ENCODE data around the gene PSG7. TPM values are rescaled to one million over a fixed set of nuclear protein-coding genes. Genes with fewer than 3 reads are reported as not detected.
"Not testable (repeated sequence)": the region's sequence is repeated elsewhere in the genome, so short reads cannot be mapped to it uniquely, and the experiment has no call there.

The PSG7 gene
- total and polyA plus RNA-seq, 2 donors (not counting 1 experiment from before 2014, with no cell fraction given): 0.66 TPM; not detected in 1

DNA sequence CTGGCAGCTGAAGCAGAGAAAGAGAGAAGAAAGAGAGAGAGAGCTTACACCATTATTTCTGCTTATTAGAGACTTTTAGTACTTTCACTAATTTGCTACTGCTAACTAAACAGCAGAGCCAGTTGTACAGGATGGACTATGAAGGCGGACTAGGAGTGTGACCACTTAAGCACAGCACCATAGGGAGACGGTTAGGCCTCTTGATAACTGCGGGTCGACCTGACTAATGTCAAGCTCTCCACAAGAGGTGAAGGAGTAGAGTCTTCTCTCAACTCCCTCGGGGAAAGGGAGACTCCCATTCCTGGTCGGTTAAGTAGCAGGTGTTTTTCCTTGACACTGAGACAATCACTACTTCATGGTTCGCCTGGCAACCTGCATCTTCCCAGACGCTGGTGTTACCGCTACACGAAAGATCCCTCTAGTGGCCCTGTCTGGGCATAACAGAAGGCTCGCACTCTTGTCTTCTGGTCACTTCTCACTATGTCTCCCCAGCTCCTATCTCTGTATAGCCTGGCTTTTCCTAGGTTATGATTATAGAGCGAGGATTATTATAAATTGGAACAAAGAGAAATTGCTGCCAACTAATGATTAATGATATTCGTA is 5.3 kb upstream of the PSG7 start:
- no peak overlapping the region for H2AFZ ChIP-seq (ENCODE audit: low read length)
- H3K36me3 ChIP-seq (ENCODE audit: control insufficient read depth, insufficient read depth, low read length): no peaks in the 10 kb centered on the region
- no peaks in the 10 kb centered on the region for H4K20me1 ChIP-seq (ENCODE audit: control insufficient read depth, extremely low read depth, insufficient read depth, low read length)
- H3K9ac ChIP-seq (ENCODE audit: insufficient read depth, low read length): no peak overlapping the region
- no peaks in the 10 kb centered on the region for H3K9me3 ChIP-seq (ENCODE audit: control insufficient read depth, insufficient read depth, low read depth, low read length)
- H3K4me3 ChIP-seq (replicated peaks in 1 of 4; ENCODE audit: control extremely low read depth in 1 of 4, insufficient read depth in 1 of 4, low read depth in 3 of 4, low read length in 4 of 4): no peak overlapping the region
- no peaks in the 10 kb centered on the region for H3K79me2 ChIP-seq (ENCODE audit: control insufficient read depth, insufficient read depth, low read length)
- DNase-seq (ENCODE audit: low read depth in 2 of 2): peak in 1 of 2 donors; percentile 2
- H3K27me3 ChIP-seq (ENCODE audit: control insufficient read depth, insufficient read depth, low read length): no peaks in the 10 kb centered on the region
- peak; percentile 44 to 51 for TF ChIP-seq CTCF (conservative IDR thresholded peaks at IDR 0.05 in 1 of 2, IDR thresholded peaks at IDR 0.05 in 1 of 2; ENCODE audit: low read depth in 1 of 2, low read length in 2 of 2)
- no peak for TF ChIP-seq EZH2 (IDR thresholded peaks at IDR 0.05; ENCODE audit: low read length, missing control alignments)
- no peak overlapping the region for H3K27ac ChIP-seq (ENCODE audit: insufficient read depth, low read length)
- H3K4me1 ChIP-seq (ENCODE audit: control insufficient read depth, extremely low read depth, insufficient read depth, low read length): no peaks in the 10 kb centered on the region
- H3K4me2 ChIP-seq (ENCODE audit: extremely low read depth, insufficient read depth, low read length): no peak overlapping the region

- H3K4me3 ChIP-seq (replicated peaks in 1 of 4; ENCODE audit: control extremely low read depth in 1 of 4, insufficient read depth in 1 of 4, low read depth in 3 of 4, low read length in 4 of 4); H3K9me3 ChIP-seq (ENCODE audit: control insufficient read depth, insufficient read depth, low read depth, low read length); H3K27me3 ChIP-seq (ENCODE audit: control insufficient read depth, insufficient read depth, low read length); H3K79me2 ChIP-seq (ENCODE audit: control insufficient read depth, insufficient read depth, low read length); H4K20me1 ChIP-seq (ENCODE audit: control insufficient read depth, extremely low read depth, insufficient read depth, low read length); H2AFZ ChIP-seq (ENCODE audit: low read length); H3K9ac ChIP-seq (ENCODE audit: insufficient read depth, low read length); DNase-seq (ENCODE audit: low read depth in 2 of 2); H3K4me2 ChIP-seq (ENCODE audit: extremely low read depth, insufficient read depth, low read length); H3K36me3 ChIP-seq (ENCODE audit: control insufficient read depth, insufficient read depth, low read length): not testable (repeated sequence)
- Histone ChIP-seq H3K27ac (ENCODE audit: insufficient read depth, low read length) (peak overlapping the region; percentile 81), H3K4me1 (ENCODE audit: control insufficient read depth, extremely low read depth, insufficient read depth, low read length) (peaks cover 21% of the 10 kb centered on the region)
Observed at GRCh38 chr19:42934726-42935125, 2.3 kb downstream of the PSG7 start.

DNA sequence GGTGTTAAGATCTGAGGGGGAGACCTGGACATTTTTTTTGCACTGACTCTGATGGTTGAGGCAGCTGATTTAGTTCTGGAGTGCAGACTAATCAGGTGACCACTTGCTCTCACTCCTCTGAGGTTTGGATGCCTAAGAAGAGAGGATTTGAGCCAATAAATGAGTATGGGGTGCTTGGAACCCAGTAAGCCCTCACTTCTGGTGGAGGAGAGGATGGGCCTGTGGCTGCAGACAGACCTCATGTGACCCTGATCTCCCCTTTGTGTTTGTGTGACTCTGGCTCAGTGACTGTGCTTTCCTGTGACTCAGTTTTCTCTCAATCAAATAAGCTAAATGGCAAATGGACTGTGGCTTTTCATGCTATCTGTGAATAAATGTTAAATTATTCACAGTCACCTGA is 2.8 kb downstream of the PSG7 start:
- Histone ChIP-seq H3K27ac (ENCODE audit: insufficient read depth, low read length) (peak overlapping the region; percentile 81), H3K4me1 (ENCODE audit: control insufficient read depth, extremely low read depth, insufficient read depth, low read length) (peaks cover 21% of the 10 kb centered on the region)
- not testable (repeated sequence) for H3K27me3 ChIP-seq (ENCODE audit: control insufficient read depth, insufficient read depth, low read length); H4K20me1 ChIP-seq (ENCODE audit: control insufficient read depth, extremely low read depth, insufficient read depth, low read length); H3K4me2 ChIP-seq (ENCODE audit: extremely low read depth, insufficient read depth, low read length); H2AFZ ChIP-seq (ENCODE audit: low read length); H3K79me2 ChIP-seq (ENCODE audit: control insufficient read depth, insufficient read depth, low read length); H3K9me3 ChIP-seq (ENCODE audit: control insufficient read depth, insufficient read depth, low read depth, low read length); H3K36me3 ChIP-seq (ENCODE audit: control insufficient read depth, insufficient read depth, low read length); H3K4me3 ChIP-seq (replicated peaks in 1 of 4; ENCODE audit: control extremely low read depth in 1 of 4, insufficient read depth in 1 of 4, low read depth in 3 of 4, low read length in 4 of 4); H3K9ac ChIP-seq (ENCODE audit: insufficient read depth, low read length)
- peak in 1 of 2 donors; percentile 79 for DNase-seq (ENCODE audit: low read depth in 2 of 2)

- H3K79me2 ChIP-seq (ENCODE audit: control insufficient read depth, insufficient read depth, low read length); H3K4me3 ChIP-seq (replicated peaks in 1 of 4; ENCODE audit: control extremely low read depth in 1 of 4, insufficient read depth in 1 of 4, low read depth in 3 of 4, low read length in 4 of 4); H3K9me3 ChIP-seq (ENCODE audit: control insufficient read depth, insufficient read depth, low read depth, low read length); DNase-seq (ENCODE audit: low read depth in 2 of 2); H3K27me3 ChIP-seq (ENCODE audit: control insufficient read depth, insufficient read depth, low read length); H3K36me3 ChIP-seq (ENCODE audit: control insufficient read depth, insufficient read depth, low read length); H2AFZ ChIP-seq (ENCODE audit: low read length); H3K4me2 ChIP-seq (ENCODE audit: extremely low read depth, insufficient read depth, low read length); H4K20me1 ChIP-seq (ENCODE audit: control insufficient read depth, extremely low read depth, insufficient read depth, low read length): not testable (repeated sequence)
- Histone ChIP-seq H3K27ac (ENCODE audit: insufficient read depth, low read length) (peak overlapping the region; percentile 81), H3K9ac (ENCODE audit: insufficient read depth, low read length) (peak overlapping the region; percentile 12), H3K4me1 (ENCODE audit: control insufficient read depth, extremely low read depth, insufficient read depth, low read length) (peaks cover 21% of the 10 kb centered on the region)
Observed at GRCh38 chr19:42933412-42933811, 3.6 kb downstream of the PSG7 start.

DNA sequence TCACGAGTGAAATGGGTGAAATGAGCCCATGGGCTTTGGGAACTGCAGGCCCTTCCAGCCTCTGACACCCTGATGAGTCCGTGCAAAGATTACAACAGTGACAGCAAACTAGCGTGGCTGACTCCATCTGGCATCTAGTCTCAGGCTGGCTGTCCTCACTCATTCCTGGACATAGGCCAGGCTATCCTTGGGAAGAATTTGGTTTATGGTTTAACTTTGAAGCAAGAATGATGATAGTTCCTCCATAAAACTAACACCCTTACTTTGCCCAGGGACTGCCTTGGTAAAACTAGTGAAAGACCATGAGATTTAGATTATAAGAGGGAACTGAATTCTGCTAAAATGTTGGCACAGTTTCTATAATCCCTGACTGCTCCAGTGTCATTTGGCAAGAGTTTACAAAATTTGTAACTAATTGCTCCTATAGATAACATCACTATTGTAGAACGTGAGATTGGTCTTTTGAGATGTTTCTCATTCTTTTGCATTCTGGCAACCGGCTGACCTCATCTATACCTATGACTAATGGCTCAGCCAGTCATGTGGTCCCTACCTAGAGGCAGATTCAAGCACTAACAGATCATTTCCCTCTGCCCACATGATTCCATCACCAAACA is 4.4 kb downstream of the PSG7 start:
- not testable (repeated sequence) for H3K9me3 ChIP-seq (ENCODE audit: control insufficient read depth, insufficient read depth, low read depth, low read length); H3K9ac ChIP-seq (ENCODE audit: insufficient read depth, low read length); H4K20me1 ChIP-seq (ENCODE audit: control insufficient read depth, extremely low read depth, insufficient read depth, low read length); H3K27me3 ChIP-seq (ENCODE audit: control insufficient read depth, insufficient read depth, low read length); H3K79me2 ChIP-seq (ENCODE audit: control insufficient read depth, insufficient read depth, low read length); H3K4me3 ChIP-seq (replicated peaks in 1 of 4; ENCODE audit: control extremely low read depth in 1 of 4, insufficient read depth in 1 of 4, low read depth in 3 of 4, low read length in 4 of 4); H3K4me2 ChIP-seq (ENCODE audit: extremely low read depth, insufficient read depth, low read length); H2AFZ ChIP-seq (ENCODE audit: low read length); H3K36me3 ChIP-seq (ENCODE audit: control insufficient read depth, insufficient read depth, low read length)
- DNase-seq (ENCODE audit: low read depth in 2 of 2): peak; percentile 42 to 92
- H3K27ac ChIP-seq (ENCODE audit: insufficient read depth, low read length): peak overlapping the region; percentile 81
- peaks cover 21% of the 10 kb centered on the region for H3K4me1 ChIP-seq (ENCODE audit: control insufficient read depth, extremely low read depth, insufficient read depth, low read length)
